Measurements from ENCODE around the gene LDHAL6A. TPM values are rescaled to one million over a fixed set of nuclear protein-coding genes. Genes with fewer than 3 reads are reported as not detected.

LDHAL6A gene
- total RNA-seq, 1 donor from 2014 or later = not detected

- Mint-ChIP-seq H3K36me3 (ENCODE audit: insufficient read depth) (no peaks in the 10 kb centered on the region), H3K9me3 (ENCODE audit: low read depth) (no peaks in the 10 kb centered on the region), H3K27me3 (no peaks in the 10 kb centered on the region), H3K4me3 (ENCODE audit: low read depth) (no peak overlapping the region), H3K27ac (no peak overlapping the region), H3K4me1 (ENCODE audit: low read depth) (no peaks in the 10 kb centered on the region)
- no peak for DNase-seq (ENCODE audit: low spot score, unreplicated experiment)
- TF ChIP-seq, protein P1, sequence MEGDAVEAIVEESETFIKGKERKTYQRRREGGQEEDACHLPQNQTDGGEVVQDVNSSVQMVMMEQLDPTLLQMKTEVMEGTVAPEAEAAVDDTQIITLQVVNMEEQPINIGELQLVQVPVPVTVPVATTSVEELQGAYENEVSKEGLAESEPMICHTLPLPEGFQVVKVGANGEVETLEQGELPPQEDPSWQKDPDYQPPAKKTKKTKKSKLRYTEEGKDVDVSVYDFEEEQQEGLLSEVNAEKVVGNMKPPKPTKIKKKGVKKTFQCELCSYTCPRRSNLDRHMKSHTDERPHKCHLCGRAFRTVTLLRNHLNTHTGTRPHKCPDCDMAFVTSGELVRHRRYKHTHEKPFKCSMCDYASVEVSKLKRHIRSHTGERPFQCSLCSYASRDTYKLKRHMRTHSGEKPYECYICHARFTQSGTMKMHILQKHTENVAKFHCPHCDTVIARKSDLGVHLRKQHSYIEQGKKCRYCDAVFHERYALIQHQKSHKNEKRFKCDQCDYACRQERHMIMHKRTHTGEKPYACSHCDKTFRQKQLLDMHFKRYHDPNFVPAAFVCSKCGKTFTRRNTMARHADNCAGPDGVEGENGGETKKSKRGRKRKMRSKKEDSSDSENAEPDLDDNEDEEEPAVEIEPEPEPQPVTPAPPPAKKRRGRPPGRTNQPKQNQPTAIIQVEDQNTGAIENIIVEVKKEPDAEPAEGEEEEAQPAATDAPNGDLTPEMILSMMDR (IDR thresholded peaks at IDR 0.05; ENCODE audit: unreplicated experiment) = no peak
Measured at GRCh38 chr11:18420067-18420466, 35.6 kb upstream of the LDHAL6A start.

DNA sequence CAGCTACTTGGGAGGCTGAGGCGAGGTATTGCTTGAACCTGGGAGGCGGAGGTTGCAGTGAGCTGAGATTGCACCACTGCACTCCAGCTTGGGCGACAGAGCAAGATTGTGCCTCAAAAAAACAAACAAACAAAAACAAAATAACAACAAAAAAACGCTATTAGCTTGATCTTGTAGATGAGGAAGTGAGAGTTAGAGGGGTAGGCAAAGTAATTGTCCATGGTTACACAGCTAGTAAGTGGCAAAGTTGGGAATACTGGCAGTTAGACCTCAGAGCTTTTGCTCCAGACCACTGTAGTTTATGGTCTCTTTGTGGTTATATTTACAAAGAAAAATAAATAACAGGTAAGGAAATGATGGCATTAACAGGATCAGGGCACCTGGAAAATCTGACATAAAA lies 28.4 kb upstream of the LDHAL6A start:
- Mint-ChIP-seq H3K27ac (no peak overlapping the region), H3K27me3 (no peaks in the 10 kb centered on the region), H3K36me3 (ENCODE audit: insufficient read depth) (no peaks in the 10 kb centered on the region), H3K9me3 (ENCODE audit: low read depth) (no peaks in the 10 kb centered on the region), H3K4me3 (ENCODE audit: low read depth) (no peak overlapping the region), H3K4me1 (ENCODE audit: low read depth) (no peaks in the 10 kb centered on the region)
- no peak for DNase-seq (ENCODE audit: low spot score, unreplicated experiment)
- TF ChIP-seq, protein P1 (IDR thresholded peaks at IDR 0.05; ENCODE audit: unreplicated experiment) = no peak

GRCh38 chr11:18429332-18429731 lies 26.3 kb upstream of the LDHAL6A start:
- H3K4me1 Mint-ChIP-seq (ENCODE audit: low read depth) = no peaks in the 10 kb centered on the region
- no peaks in the 10 kb centered on the region for H3K36me3 Mint-ChIP-seq (ENCODE audit: insufficient read depth)
- no peak for DNase-seq (ENCODE audit: low spot score, unreplicated experiment)
- H3K9me3 Mint-ChIP-seq (ENCODE audit: low read depth) = no peaks in the 10 kb centered on the region
- no peak overlapping the region for H3K4me3 Mint-ChIP-seq (ENCODE audit: low read depth)
- H3K27ac Mint-ChIP-seq = no peak overlapping the region
- TF ChIP-seq, protein P1 (IDR thresholded peaks at IDR 0.05; ENCODE audit: unreplicated experiment) = no peak
- H3K27me3 Mint-ChIP-seq = no peaks in the 10 kb centered on the region

- no peak for DNase-seq (ENCODE audit: low spot score, unreplicated experiment)
- Mint-ChIP-seq H3K4me3 (ENCODE audit: low read depth) (no peak overlapping the region), H3K36me3 (ENCODE audit: insufficient read depth) (no peaks in the 10 kb centered on the region), H3K27me3 (no peaks in the 10 kb centered on the region), H3K27ac (no peak overlapping the region), H3K4me1 (ENCODE audit: low read depth) (no peaks in the 10 kb centered on the region), H3K9me3 (ENCODE audit: low read depth) (peaks cover 5% of the 10 kb centered on the region)
- TF ChIP-seq, protein P1 (IDR thresholded peaks at IDR 0.05; ENCODE audit: unreplicated experiment) = no peak
Measured at GRCh38 chr11:18438691-18439090, 17.0 kb upstream of the LDHAL6A start.

- TF ChIP-seq, protein P1 (IDR thresholded peaks at IDR 0.05; ENCODE audit: unreplicated experiment) = no peak
- H3K36me3 Mint-ChIP-seq (ENCODE audit: insufficient read depth) = no peaks in the 10 kb centered on the region
- no peaks in the 10 kb centered on the region for H3K9me3 Mint-ChIP-seq (ENCODE audit: low read depth)
- no peaks in the 10 kb centered on the region for H3K4me1 Mint-ChIP-seq (ENCODE audit: low read depth)
- H3K27me3 Mint-ChIP-seq = peaks cover 7% of the 10 kb centered on the region
- no peak overlapping the region for H3K4me3 Mint-ChIP-seq (ENCODE audit: low read depth)
- H3K27ac Mint-ChIP-seq = no peak overlapping the region
- no peak for DNase-seq (ENCODE audit: low spot score, unreplicated experiment)
Measured at GRCh38 chr11:18449251-18449650, 6.4 kb upstream of the LDHAL6A start.
